ENCODE results near the gene FUT8. TPM values are rescaled to one million over a fixed set of nuclear protein-coding genes. Genes with fewer than 3 reads are reported as not detected.

FUT8 gene
- total RNA-seq, 1 experiment from 2014 or later = 11.8 TPM

- TF ChIP-seq, protein P1, sequence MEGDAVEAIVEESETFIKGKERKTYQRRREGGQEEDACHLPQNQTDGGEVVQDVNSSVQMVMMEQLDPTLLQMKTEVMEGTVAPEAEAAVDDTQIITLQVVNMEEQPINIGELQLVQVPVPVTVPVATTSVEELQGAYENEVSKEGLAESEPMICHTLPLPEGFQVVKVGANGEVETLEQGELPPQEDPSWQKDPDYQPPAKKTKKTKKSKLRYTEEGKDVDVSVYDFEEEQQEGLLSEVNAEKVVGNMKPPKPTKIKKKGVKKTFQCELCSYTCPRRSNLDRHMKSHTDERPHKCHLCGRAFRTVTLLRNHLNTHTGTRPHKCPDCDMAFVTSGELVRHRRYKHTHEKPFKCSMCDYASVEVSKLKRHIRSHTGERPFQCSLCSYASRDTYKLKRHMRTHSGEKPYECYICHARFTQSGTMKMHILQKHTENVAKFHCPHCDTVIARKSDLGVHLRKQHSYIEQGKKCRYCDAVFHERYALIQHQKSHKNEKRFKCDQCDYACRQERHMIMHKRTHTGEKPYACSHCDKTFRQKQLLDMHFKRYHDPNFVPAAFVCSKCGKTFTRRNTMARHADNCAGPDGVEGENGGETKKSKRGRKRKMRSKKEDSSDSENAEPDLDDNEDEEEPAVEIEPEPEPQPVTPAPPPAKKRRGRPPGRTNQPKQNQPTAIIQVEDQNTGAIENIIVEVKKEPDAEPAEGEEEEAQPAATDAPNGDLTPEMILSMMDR (IDR thresholded peaks at IDR 0.05; ENCODE audit: unreplicated experiment) = no peak
- BruUV-seq (replicated peaks) = no TSS peak
- DNase-seq (ENCODE audit: unreplicated experiment) = no peak
- Mint-ChIP-seq H3K4me1 (ENCODE audit: insufficient read depth, unreplicated experiment) (no peaks in the 10 kb centered on the region), H3K27ac (ENCODE audit: low read depth, unreplicated experiment) (no peak overlapping the region), H3K4me3 (ENCODE audit: unreplicated experiment) (no peak overlapping the region), H3K27me3 (ENCODE audit: insufficient read depth, unreplicated experiment) (no peaks in the 10 kb centered on the region), H3K9me3 (ENCODE audit: unreplicated experiment) (no peaks in the 10 kb centered on the region), H3K36me3 (ENCODE audit: insufficient read depth, unreplicated experiment) (no peaks in the 10 kb centered on the region)
- ChIA-PET CTCF (interaction anchor here (0.7 kb wide), 1 partner anchor 22 kb away, joined by 4 read pairs; no protein-coding TSS in a partner anchor), POLR2A (no interaction called here)
- intact Hi-C loops (cut with micrococcal nuclease) = no loop called here
Measured at GRCh38 chr14:65574611-65575010, 162.1 kb downstream of the FUT8 start.

- no peaks in the 10 kb centered on the region for H3K27me3 Mint-ChIP-seq (ENCODE audit: insufficient read depth, unreplicated experiment)
- no peaks in the 10 kb centered on the region for H3K4me1 Mint-ChIP-seq (ENCODE audit: insufficient read depth, unreplicated experiment)
- no peak overlapping the region for H3K4me3 Mint-ChIP-seq (ENCODE audit: unreplicated experiment)
- TF ChIP-seq, protein P1 (IDR thresholded peaks at IDR 0.05; ENCODE audit: unreplicated experiment) = no peak
- POLR2A ChIA-PET = no interaction called here
- no peak for DNase-seq (ENCODE audit: unreplicated experiment)
- no TSS peak for BruUV-seq (replicated peaks)
- CTCF ChIA-PET = no interaction called here
- intact Hi-C loops (cut with micrococcal nuclease) = no loop called here
- no peaks in the 10 kb centered on the region for H3K36me3 Mint-ChIP-seq (ENCODE audit: insufficient read depth, unreplicated experiment)
- H3K9me3 Mint-ChIP-seq (ENCODE audit: unreplicated experiment) = no peaks in the 10 kb centered on the region
- H3K27ac Mint-ChIP-seq (ENCODE audit: low read depth, unreplicated experiment) = no peak overlapping the region
Measured at GRCh38 chr14:65575389-65575788, 162.9 kb downstream of the FUT8 start.

DNA sequence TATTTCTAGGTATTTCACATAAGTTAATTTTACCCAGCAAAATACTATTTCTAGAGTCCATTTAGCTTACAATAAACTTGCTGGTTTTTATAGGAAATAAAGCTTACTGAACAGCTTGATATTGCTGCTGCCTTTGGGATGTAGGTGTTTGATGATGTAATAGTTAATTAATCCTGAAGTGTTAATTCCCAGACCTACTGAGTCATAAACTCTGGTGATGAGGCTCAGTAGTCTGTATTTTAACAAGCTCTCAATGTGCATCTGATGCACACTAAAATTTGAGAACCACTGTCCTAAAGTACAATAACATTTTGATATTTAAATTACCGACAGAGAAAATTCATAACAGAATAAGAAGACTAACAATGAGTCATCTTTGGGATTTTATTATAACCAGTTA is 168.4 kb downstream of the FUT8 start:
- H3K27ac Mint-ChIP-seq (ENCODE audit: low read depth, unreplicated experiment) = no peak overlapping the region
- no peak overlapping the region for H3K4me3 Mint-ChIP-seq (ENCODE audit: unreplicated experiment)
- TF ChIP-seq, protein P1 (IDR thresholded peaks at IDR 0.05; ENCODE audit: unreplicated experiment) = no peak
- no TSS peak for BruUV-seq (replicated peaks)
- intact Hi-C loops (cut with micrococcal nuclease) = no loop called here
- no peaks in the 10 kb centered on the region for H3K4me1 Mint-ChIP-seq (ENCODE audit: insufficient read depth, unreplicated experiment)
- H3K9me3 Mint-ChIP-seq (ENCODE audit: unreplicated experiment) = no peaks in the 10 kb centered on the region
- POLR2A ChIA-PET = no interaction called here
- CTCF ChIA-PET = no interaction called here
- H3K27me3 Mint-ChIP-seq (ENCODE audit: insufficient read depth, unreplicated experiment) = no peaks in the 10 kb centered on the region
- H3K36me3 Mint-ChIP-seq (ENCODE audit: insufficient read depth, unreplicated experiment) = no peaks in the 10 kb centered on the region
- DNase-seq (ENCODE audit: unreplicated experiment) = no peak

DNA sequence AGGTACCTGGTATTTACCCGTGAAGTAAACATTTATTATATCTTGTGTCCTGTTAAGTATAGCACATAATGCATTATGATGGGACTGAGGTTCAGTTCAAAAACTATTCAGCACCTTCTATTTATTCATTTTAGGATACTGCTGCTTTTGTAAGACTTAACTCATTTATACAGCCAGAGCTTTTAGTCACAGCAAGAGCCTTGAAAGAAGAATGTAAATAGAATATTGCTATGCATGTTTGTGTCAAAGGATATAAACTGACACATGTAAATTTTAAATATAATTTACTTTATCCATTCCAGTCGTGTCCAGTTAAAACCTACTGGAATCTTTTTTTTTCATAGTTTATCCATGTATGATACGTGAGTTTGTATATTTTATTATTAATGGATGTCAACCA is 168.8 kb downstream of the FUT8 start:
- no TSS peak for BruUV-seq (replicated peaks)

More for the DNA sequence above, 168.8 kb downstream of the FUT8 start:
- ChIA-PET CTCF (no interaction called here), POLR2A (no interaction called here)
- no peaks in the 10 kb centered on the region for H3K9me3 Mint-ChIP-seq (ENCODE audit: unreplicated experiment)
- no peak for DNase-seq (ENCODE audit: unreplicated experiment)
- TF ChIP-seq, protein P1 (IDR thresholded peaks at IDR 0.05; ENCODE audit: unreplicated experiment) = no peak
- H3K4me3 Mint-ChIP-seq (ENCODE audit: unreplicated experiment) = no peak overlapping the region
- intact Hi-C loops (cut with micrococcal nuclease) = no loop called here
- H3K27ac Mint-ChIP-seq (ENCODE audit: low read depth, unreplicated experiment) = no peak overlapping the region
- H3K36me3 Mint-ChIP-seq (ENCODE audit: insufficient read depth, unreplicated experiment) = no peaks in the 10 kb centered on the region
- no peaks in the 10 kb centered on the region for H3K4me1 Mint-ChIP-seq (ENCODE audit: insufficient read depth, unreplicated experiment)
- no peaks in the 10 kb centered on the region for H3K27me3 Mint-ChIP-seq (ENCODE audit: insufficient read depth, unreplicated experiment)

Measured in MCF 10A (cell line).